ENCODE data around the gene KCNC3. TPM values are rescaled to one million over a fixed set of nuclear protein-coding genes. Genes with fewer than 3 reads are reported as not detected.

The KCNC3 gene
- total RNA-seq, result 10 to 100 TPM in 1 of 2 donors, 1 to 10 TPM in 1; 3.6 to 10.6 TPM

DNA sequence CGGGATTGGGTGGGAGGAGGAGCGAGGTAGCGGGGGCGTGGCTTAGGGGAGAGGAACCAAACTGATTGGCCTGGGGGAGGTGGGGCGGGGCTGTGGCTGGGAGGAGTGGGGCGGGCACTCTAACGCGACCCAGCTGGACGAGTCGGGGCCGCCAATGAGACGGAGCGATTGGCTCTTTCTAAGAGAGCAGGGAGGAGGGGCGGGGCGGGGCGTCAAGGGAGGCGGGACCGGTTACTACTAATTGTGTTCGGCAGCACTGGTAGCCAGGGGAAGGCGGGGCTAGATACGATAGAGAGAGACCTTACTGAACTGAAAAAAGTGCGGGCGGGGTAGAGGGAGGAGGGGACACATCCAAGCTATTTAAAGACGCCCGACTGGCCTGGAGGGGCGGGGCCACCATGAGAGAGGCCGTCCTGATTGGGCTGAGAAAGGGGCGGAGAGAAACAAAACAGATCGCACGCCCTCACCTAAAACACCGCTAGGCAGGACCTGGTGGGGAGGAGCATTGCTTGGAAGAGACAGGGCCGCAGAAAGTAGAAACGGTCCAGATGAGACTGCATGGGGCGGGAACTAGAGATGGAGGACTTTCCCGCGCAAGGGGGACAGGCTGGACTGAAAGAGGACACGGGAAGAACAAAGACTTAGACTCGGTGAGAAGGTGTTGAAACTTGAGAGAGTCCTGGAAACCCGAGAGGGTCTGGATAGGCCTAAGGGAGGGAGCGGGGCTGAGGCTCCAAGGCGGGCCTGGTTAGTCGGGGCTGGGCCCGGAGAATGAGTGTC lies at the start of gene KCNC3:
TSS of gene KCNC3 (minus strand) at position 232 of the 780 bp plus-strand sequence. CDS start 295 bp downstream, outside the sequence.
- DNase-seq (ENCODE audit: low spot score), result peak; percentile 100
- Histone ChIP-seq H3K27ac (peak within 1 kb of the TSS; percentile 63 to 81), H3K4me3 (peak within 1 kb of the TSS; percentile 16 to 30), H3K4me1 (replicated peaks) (peaks cover 10% of the 10 kb centered on the region), H3K9me3 (no peaks in the 10 kb centered on the region), H3K36me3 (no peaks in the 10 kb centered on the region), H3K27me3 (replicated peaks; ENCODE audit: insufficient read depth) (no peaks in the 10 kb centered on the region)
- under 1% methylated on average over 39 of the region's 43 CpGs for WGBS
- intact Hi-C loops (cut with DNase I), result no loop called here
- TF ChIP-seq, protein P1, sequence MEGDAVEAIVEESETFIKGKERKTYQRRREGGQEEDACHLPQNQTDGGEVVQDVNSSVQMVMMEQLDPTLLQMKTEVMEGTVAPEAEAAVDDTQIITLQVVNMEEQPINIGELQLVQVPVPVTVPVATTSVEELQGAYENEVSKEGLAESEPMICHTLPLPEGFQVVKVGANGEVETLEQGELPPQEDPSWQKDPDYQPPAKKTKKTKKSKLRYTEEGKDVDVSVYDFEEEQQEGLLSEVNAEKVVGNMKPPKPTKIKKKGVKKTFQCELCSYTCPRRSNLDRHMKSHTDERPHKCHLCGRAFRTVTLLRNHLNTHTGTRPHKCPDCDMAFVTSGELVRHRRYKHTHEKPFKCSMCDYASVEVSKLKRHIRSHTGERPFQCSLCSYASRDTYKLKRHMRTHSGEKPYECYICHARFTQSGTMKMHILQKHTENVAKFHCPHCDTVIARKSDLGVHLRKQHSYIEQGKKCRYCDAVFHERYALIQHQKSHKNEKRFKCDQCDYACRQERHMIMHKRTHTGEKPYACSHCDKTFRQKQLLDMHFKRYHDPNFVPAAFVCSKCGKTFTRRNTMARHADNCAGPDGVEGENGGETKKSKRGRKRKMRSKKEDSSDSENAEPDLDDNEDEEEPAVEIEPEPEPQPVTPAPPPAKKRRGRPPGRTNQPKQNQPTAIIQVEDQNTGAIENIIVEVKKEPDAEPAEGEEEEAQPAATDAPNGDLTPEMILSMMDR (IDR thresholded peaks at IDR 0.05), result peak in 2 of 4 experiments; percentile 20 to 25
- TF ChIP-seq POLR2AphosphoS5 (IDR thresholded peaks at IDR 0.05), result peak; percentile 95
- TF ChIP-seq POLR2A (IDR thresholded peaks at IDR 0.05), result peak; percentile 87

DNA sequence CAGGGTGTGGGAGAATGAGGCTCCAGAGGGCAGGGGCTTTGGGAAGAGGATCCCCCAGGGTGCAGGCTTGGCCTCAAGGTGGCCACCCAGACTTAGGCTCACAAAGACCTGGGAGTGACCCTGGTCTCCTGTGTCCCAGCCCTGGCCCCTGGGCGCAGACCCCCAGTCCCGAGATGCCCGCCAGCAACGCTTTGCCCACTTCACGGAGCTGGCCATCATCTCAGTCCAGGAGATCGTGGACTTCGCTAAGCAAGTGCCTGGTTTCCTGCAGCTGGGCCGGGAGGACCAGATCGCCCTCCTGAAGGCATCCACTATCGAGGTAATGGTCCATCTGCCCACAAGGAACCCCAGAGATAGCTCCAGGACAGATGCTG lies 49.7 kb upstream of the KCNC3 start:
- intact Hi-C loops (cut with DNase I), result loop anchor here (10.0 kb wide), 1 partner anchor 354 kb away; the partner anchor contains the start of genes VRK3 and ZNF473
- WGBS, result 98% methylated on average over 10 of the region's 10 CpGs
- TF ChIP-seq POLR2AphosphoS5 (IDR thresholded peaks at IDR 0.05) (no peak), POLR2A (IDR thresholded peaks at IDR 0.05) (no peak)
- TF ChIP-seq, protein P1 (IDR thresholded peaks at IDR 0.05), result no peak
- Histone ChIP-seq H3K27ac (no peak overlapping the region), H3K27me3 (replicated peaks; ENCODE audit: insufficient read depth) (no peaks in the 10 kb centered on the region), H3K4me1 (replicated peaks) (no peaks in the 10 kb centered on the region), H3K9me3 (no peaks in the 10 kb centered on the region), H3K36me3 (peaks cover 7 to 33% of the 10 kb centered on the region in 2 donors), H3K4me3 (no peak overlapping the region)
- no peak for DNase-seq (ENCODE audit: low spot score)

DNA sequence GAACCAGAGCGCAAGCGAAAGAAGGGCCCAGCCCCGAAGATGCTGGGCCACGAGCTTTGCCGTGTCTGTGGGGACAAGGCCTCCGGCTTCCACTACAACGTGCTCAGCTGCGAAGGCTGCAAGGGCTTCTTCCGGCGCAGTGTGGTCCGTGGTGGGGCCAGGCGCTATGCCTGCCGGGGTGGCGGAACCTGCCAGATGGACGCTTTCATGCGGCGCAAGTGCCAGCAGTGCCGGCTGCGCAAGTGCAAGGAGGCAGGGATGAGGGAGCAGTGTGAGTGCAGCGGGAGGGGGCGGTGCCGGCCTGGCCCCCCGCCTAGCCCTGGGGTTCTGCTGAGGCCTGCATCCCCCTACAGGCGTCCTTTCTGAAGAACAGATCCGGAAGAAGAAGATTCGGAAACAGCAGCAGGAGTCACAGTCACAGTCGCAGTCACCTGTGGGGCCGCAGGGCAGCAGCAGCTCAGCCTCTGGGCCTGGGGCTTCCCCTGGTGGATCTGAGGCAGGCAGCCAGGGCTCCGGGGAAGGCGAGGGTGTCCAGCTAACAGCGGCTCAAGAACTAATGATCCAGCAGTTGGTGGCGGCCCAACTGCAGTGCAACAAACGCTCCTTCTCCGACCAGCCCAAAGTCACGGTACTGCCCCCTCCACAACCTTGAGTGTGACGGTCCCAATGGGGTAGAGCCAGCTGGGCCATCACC lies 49.1 kb upstream of the KCNC3 start:
- Histone ChIP-seq H3K4me1 (replicated peaks) (no peaks in the 10 kb centered on the region), H3K9me3 (no peaks in the 10 kb centered on the region), H3K27me3 (replicated peaks; ENCODE audit: insufficient read depth) (no peaks in the 10 kb centered on the region), H3K27ac (no peak overlapping the region), H3K36me3 (peaks cover 7 to 33% of the 10 kb centered on the region in 2 donors), H3K4me3 (no peak overlapping the region)
- no peak for DNase-seq (ENCODE audit: low spot score)
- TF ChIP-seq POLR2AphosphoS5 (IDR thresholded peaks at IDR 0.05) (no peak), POLR2A (IDR thresholded peaks at IDR 0.05) (no peak)
- TF ChIP-seq, protein P1 (IDR thresholded peaks at IDR 0.05), result no peak
- WGBS, result 92% methylated on average over 36 of the region's 36 CpGs
- intact Hi-C loops (cut with DNase I), result loop anchor here (10.0 kb wide), 1 partner anchor 354 kb away; the partner anchor contains the start of genes VRK3 and ZNF473

DNA sequence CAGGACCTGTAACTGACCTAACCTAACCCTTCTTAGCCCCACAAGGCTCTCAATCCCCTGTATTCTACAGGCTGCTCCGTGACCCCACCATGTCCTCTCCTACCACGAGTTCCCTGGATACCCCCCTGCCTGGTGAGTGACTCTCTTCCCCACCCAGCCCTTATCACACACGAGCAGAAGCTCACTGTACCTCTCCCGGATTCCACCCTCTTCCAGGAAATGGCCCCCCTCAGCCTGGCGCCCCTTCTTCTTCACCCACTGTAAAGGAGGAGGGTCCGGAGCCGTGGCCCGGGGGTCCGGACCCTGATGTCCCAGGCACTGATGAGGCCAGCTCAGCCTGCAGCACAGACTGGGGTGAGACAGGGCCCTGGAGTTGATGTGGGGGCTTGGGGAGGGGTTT lies 48.3 kb upstream of the KCNC3 start:
- no peak overlapping the region for H3K4me3 ChIP-seq
- no peaks in the 10 kb centered on the region for H3K4me1 ChIP-seq (replicated peaks)
- H3K27ac ChIP-seq, result no peak overlapping the region
- H3K9me3 ChIP-seq, result no peaks in the 10 kb centered on the region
- intact Hi-C loops (cut with DNase I), result loop anchor here (10.0 kb wide), 1 partner anchor 353 kb away; the partner anchor contains the start of genes VRK3 and ZNF473
- 72% methylated on average over 9 of the region's 9 CpGs for WGBS
- H3K27me3 ChIP-seq (replicated peaks; ENCODE audit: insufficient read depth), result no peaks in the 10 kb centered on the region
- H3K36me3 ChIP-seq, result peaks cover 7 to 33% of the 10 kb centered on the region in 2 donors
- DNase-seq (ENCODE audit: low spot score), result no peak
- TF ChIP-seq POLR2A (IDR thresholded peaks at IDR 0.05) (no peak), POLR2AphosphoS5 (IDR thresholded peaks at IDR 0.05) (no peak)
- TF ChIP-seq, protein P1 (IDR thresholded peaks at IDR 0.05), result no peak
